ENCODE measurements around the gene KHDRBS2. TPM values are rescaled to one million over a fixed set of nuclear protein-coding genes. Genes with fewer than 3 reads are reported as not detected.

Gene KHDRBS2
- total RNA-seq, 1 donor from 2014 or later = not detected

DNA sequence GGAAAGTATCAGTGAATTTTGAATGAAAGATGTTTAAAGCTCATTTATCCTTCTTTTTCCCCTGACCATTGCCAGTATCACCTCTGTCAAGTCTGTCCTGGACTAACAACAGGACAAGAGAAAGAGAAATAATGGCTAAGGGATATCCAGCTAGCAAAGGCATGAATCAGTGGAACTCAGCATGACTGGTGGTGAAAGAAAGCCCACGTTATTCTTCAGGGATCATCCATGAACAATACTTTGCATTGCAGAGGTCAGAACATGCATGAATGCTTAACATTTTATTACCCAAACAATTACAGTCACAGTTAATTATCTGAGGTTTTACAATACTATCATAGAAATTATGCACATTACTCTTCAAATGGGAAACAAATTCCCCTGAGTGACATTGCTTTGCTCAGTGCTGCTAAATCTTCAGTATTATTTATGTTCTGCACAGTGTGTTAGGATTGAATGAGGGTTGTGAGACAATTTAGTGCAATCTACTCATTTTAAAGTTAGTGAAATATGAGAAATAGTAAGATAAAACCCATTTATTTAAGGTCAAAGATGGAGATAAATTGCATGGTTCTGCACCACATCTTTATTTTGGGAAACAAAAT is 350.7 kb downstream of the KHDRBS2 start:
- H3K9me3 ChIP-seq (replicated peaks) = peaks cover 12% of the 10 kb centered on the region
- no peaks in the 10 kb centered on the region for H3K4me1 ChIP-seq
- no peak overlapping the region for H3K27ac ChIP-seq (replicated peaks)
- H3K36me3 ChIP-seq = no peaks in the 10 kb centered on the region
- DNase-seq = no peak
- no peak for TF ChIP-seq CTCF (IDR thresholded peaks at IDR 0.05; ENCODE audit: borderline replicate concordance)
- intact Hi-C loops (cut with micrococcal nuclease) = no loop called here
- no peaks in the 10 kb centered on the region for H3K27me3 ChIP-seq (ENCODE audit: low read depth)
- no peak overlapping the region for H3K4me3 ChIP-seq

GRCh38 chr6:61909486-61909885 is 376.5 kb downstream of the KHDRBS2 start:
- intact Hi-C loops (cut with micrococcal nuclease) = no loop called here
- Histone ChIP-seq H3K27ac (replicated peaks) (no peak overlapping the region), H3K36me3 (no peaks in the 10 kb centered on the region), H3K27me3 (ENCODE audit: low read depth) (no peaks in the 10 kb centered on the region), H3K4me1 (no peaks in the 10 kb centered on the region), H3K4me3 (no peak overlapping the region), H3K9me3 (replicated peaks) (peaks cover 15% of the 10 kb centered on the region)
- no peak for TF ChIP-seq CTCF (IDR thresholded peaks at IDR 0.05; ENCODE audit: borderline replicate concordance)
- DNase-seq = no peak

DNA sequence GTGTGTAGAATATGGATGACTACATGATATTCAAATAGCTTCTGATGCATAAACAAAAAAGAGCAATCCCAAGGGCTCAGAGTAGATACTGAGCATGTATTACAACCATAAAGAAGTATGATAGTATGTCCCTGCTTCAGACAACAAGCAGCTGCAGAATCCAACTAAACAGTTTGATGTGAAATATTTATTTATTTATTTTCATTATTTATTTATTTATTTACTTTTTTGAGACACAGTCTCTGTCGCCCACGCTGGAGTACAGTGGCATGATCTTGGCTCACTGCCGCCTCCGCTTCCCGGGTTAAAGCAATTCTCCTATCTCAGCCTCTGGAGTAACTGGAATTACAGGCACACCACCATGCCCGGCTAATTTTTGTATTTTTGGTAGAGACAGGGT is 384.3 kb downstream of the KHDRBS2 start:
- H3K27ac ChIP-seq (replicated peaks) = no peak overlapping the region
- no peak overlapping the region for H3K4me3 ChIP-seq
- no peak for TF ChIP-seq CTCF (IDR thresholded peaks at IDR 0.05; ENCODE audit: borderline replicate concordance)
- intact Hi-C loops (cut with micrococcal nuclease) = no loop called here
- no peaks in the 10 kb centered on the region for H3K36me3 ChIP-seq
- no peaks in the 10 kb centered on the region for H3K4me1 ChIP-seq
- no peaks in the 10 kb centered on the region for H3K27me3 ChIP-seq (ENCODE audit: low read depth)
- H3K9me3 ChIP-seq (replicated peaks) = peaks cover 8% of the 10 kb centered on the region
- DNase-seq = no peak

DNA sequence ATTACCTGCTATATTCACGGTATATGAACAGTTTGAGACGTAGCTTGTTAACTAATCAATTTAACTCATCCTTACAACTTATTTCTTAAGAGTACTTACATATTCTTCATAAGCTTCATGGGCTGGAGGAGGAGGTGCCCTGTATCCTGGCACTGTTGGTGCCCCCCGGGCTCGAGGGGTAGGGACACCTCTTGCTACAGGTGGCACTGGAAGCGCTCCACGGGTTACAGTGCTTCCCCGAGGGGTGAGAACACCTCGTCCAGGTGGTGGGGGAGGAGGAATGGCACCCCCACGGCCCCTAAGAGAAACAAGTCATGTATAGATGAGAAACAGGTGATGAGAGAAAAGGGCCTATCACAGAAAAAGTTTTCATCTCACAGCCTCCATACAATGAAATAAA is 391.5 kb downstream of the KHDRBS2 start:
- Histone ChIP-seq H3K4me3 (no peak overlapping the region), H3K36me3 (no peaks in the 10 kb centered on the region), H3K9me3 (replicated peaks) (peaks cover 6% of the 10 kb centered on the region), H3K27ac (replicated peaks) (no peak overlapping the region), H3K27me3 (ENCODE audit: low read depth) (no peaks in the 10 kb centered on the region), H3K4me1 (no peaks in the 10 kb centered on the region)
- no peak for DNase-seq
- intact Hi-C loops (cut with micrococcal nuclease) = no loop called here
- no peak for TF ChIP-seq CTCF (IDR thresholded peaks at IDR 0.05; ENCODE audit: borderline replicate concordance)

- Histone ChIP-seq H3K9me3 (replicated peaks) (peaks cover 8% of the 10 kb centered on the region), H3K36me3 (no peaks in the 10 kb centered on the region), H3K4me3 (no peak overlapping the region), H3K27ac (replicated peaks) (no peak overlapping the region), H3K4me1 (no peaks in the 10 kb centered on the region), H3K27me3 (ENCODE audit: low read depth) (no peaks in the 10 kb centered on the region)
- no peak for TF ChIP-seq CTCF (IDR thresholded peaks at IDR 0.05; ENCODE audit: borderline replicate concordance)
- intact Hi-C loops (cut with micrococcal nuclease) = no loop called here
- no peak for DNase-seq
Observed at GRCh38 chr6:61887423-61887822, 398.6 kb downstream of the KHDRBS2 start.
